OCI-LY1 (cell line): Measurements from ENCODE around the gene IL1RAPL2.
"Not testable (repeated sequence)": the region's sequence is repeated elsewhere in the genome, so short reads cannot be mapped to it uniquely, and the experiment has no call there.

Experiments
- H2AFZ ChIP-seq: fragments of 200-600 bp; sonication (generic), shearing (Covaris generic); 2 replicates; pipeline ENCODE4 v1.6.0; 2014; ENCODE audit warnings: antibody characterized with exemption, mild to moderate bottlenecking, low read length
- H3F3A ChIP-seq: fragments of 200-600 bp; sonication (generic), shearing (Covaris generic); 2 replicates; pipeline ENCODE4 v1.6.0; 2014; ENCODE audit warnings: mild to moderate bottlenecking, antibody characterized with exemption, low read length, moderate library complexity; ENCODE audit not compliant: insufficient read depth
- H3K27ac ChIP-seq: fragments of 200-600 bp; sonication (generic); 2 replicates; pipeline ENCODE4 v1.5.1; 2014; ENCODE audit warnings: low read length, mixed run types, mild to moderate bottlenecking, low read depth; ENCODE audit not compliant: poor library complexity, severe bottlenecking
- H3K27me3 ChIP-seq: fragments of 200-600 bp; sonication (generic); 2 replicates; pipeline ENCODE4 v1.6.0; 2014; ENCODE audit warnings: antibody characterized with exemption, mild to moderate bottlenecking, low read length, moderate library complexity; ENCODE audit not compliant: insufficient read depth
- H3K36me3 ChIP-seq: fragments of 200-600 bp; sonication (generic); 2 replicates; pipeline ENCODE4 v1.6.1; 2014; ENCODE audit warnings: mild to moderate bottlenecking, antibody characterized with exemption, low read length, moderate library complexity, mixed read lengths; ENCODE audit not compliant: insufficient read depth
- H3K4me1 ChIP-seq: fragments of 200-600 bp; sonication (generic); 2 replicates; pipeline ENCODE4 v1.5.1; 2014; ENCODE audit warnings: mild to moderate bottlenecking, low read length, moderate library complexity; ENCODE audit not compliant: insufficient read depth, severe bottlenecking
- H3K4me2 ChIP-seq: fragments of 200-600 bp; sonication (generic), shearing (Covaris generic); 2 replicates; pipeline ENCODE4 v1.6.1; 2014; ENCODE audit warnings: low read length
- H3K4me3 ChIP-seq: fragments of 200-600 bp; sonication (generic); 2 replicates; pipeline ENCODE4 v1.5.1; 2014; ENCODE audit warnings: low read length, low read depth, mild to moderate bottlenecking, mixed read lengths; ENCODE audit not compliant: poor library complexity, severe bottlenecking
- H3K79me2 ChIP-seq: fragments of 200-600 bp; shearing (Covaris generic); 2 replicates; pipeline ENCODE4 v1.6.1; 2016; ENCODE audit warnings: mixed run types, low read length, mixed read lengths; ENCODE audit not compliant: insufficient read depth
- H3K9ac ChIP-seq: fragments of 200-600 bp; sonication (generic), shearing (Covaris generic); 2 replicates; pipeline ENCODE4 v1.6.1; 2014; ENCODE audit warnings: mild to moderate bottlenecking, low read length, mixed read lengths
- H3K9me2 ChIP-seq: fragments of 200-600 bp; sonication (generic), shearing (Covaris generic); 2 replicates; pipeline ENCODE4 v1.6.1; 2014; ENCODE audit warnings: low read depth, mild to moderate bottlenecking, low read length, mixed read lengths
- H3K9me3 ChIP-seq: fragments of 200-600 bp; shearing (Covaris generic); 2 replicates; pipeline ENCODE4 v1.6.1; 2014; ENCODE audit warnings: low read length, mixed read lengths
- H4K20me1 ChIP-seq: fragments of 200-600 bp; sonication (generic), shearing (Covaris generic); 2 replicates; pipeline ENCODE4 v1.6.0; 2016; ENCODE audit warnings: mild to moderate bottlenecking, low read length; ENCODE audit not compliant: insufficient read depth
- CTCF ChIP-seq: fragments of 200-600 bp; sonication (generic), shearing (Covaris generic); IDR thresholded peaks from 2 replicates; pipeline ENCODE4 v1.5.1; 2017; ENCODE audit warnings: mild to moderate bottlenecking, antibody characterized with exemption, low read length, moderate library complexity, mixed read lengths
- EZH2 ChIP-seq: fragments of 200-600 bp; sonication (generic), shearing (Covaris generic); IDR thresholded peaks from 2 replicates; pipeline ENCODE4 v1.8.0; 2017; ENCODE audit warnings: borderline replicate concordance, mixed run types, mild to moderate bottlenecking, antibody characterized with exemption, low read length, moderate library complexity, mixed read lengths

IL1RAPL2 gene

GRCh38 chrX:104539081-104539480 is 26.9 kb upstream of the IL1RAPL2 start:
- H3K4me2 ChIP-seq = no peak overlapping the region

GRCh38 chrX:104542447-104542846 is 23.6 kb upstream of the IL1RAPL2 start:
- H3K4me3 ChIP-seq, H3K27ac ChIP-seq, H3K4me1 ChIP-seq, H3K27me3 ChIP-seq, H3K36me3 ChIP-seq, H3K9ac ChIP-seq, H4K20me1 ChIP-seq, H3K9me2 ChIP-seq, H3K9me3 ChIP-seq, H3F3A ChIP-seq, H3K4me2 ChIP-seq, H2AFZ ChIP-seq, H3K79me2 ChIP-seq: not testable (repeated sequence)

More at GRCh38 chrX:104539081-104539480, 26.9 kb upstream of the IL1RAPL2 start:
- Histone ChIP-seq H3K9ac (no peak overlapping the region), H4K20me1 (no peaks in the 10 kb centered on the region), H2AFZ (no peak overlapping the region), H3K4me3 (no peak overlapping the region), H3K36me3 (no peaks in the 10 kb centered on the region), H3K9me3 (no peaks in the 10 kb centered on the region), H3K79me2 (no peaks in the 10 kb centered on the region), H3K27me3 (no peaks in the 10 kb centered on the region), H3K27ac (no peak overlapping the region), H3F3A (no peaks in the 10 kb centered on the region), H3K9me2 (no peaks in the 10 kb centered on the region), H3K4me1 (no peaks in the 10 kb centered on the region)
- TF ChIP-seq EZH2 (no peak), CTCF (no peak)

- no peak overlapping the region for H2AFZ ChIP-seq
- H3K4me2 ChIP-seq = no peak overlapping the region
- H3K79me2 ChIP-seq = no peaks in the 10 kb centered on the region
- H3K27me3 ChIP-seq = no peaks in the 10 kb centered on the region
- no peaks in the 10 kb centered on the region for H4K20me1 ChIP-seq
- no peaks in the 10 kb centered on the region for H3K4me1 ChIP-seq
- H3K9me3 ChIP-seq = no peaks in the 10 kb centered on the region
- no peaks in the 10 kb centered on the region for H3K36me3 ChIP-seq
- H3K27ac ChIP-seq = no peak overlapping the region
- H3K9me2 ChIP-seq = no peaks in the 10 kb centered on the region
- no peak overlapping the region for H3K9ac ChIP-seq
- TF ChIP-seq CTCF (no peak), EZH2 (no peak)
- no peak overlapping the region for H3K4me3 ChIP-seq
- no peaks in the 10 kb centered on the region for H3F3A ChIP-seq
These were observed 1.7 kb upstream of the IL1RAPL2 start for GRCh38 chrX:104564335-104564734.

GRCh38 chrX:104564921-104565703 is 887 bp upstream of the IL1RAPL2 start:
- no peaks in the 10 kb centered on the region for H4K20me1 ChIP-seq
- no peaks in the 10 kb centered on the region for H3K79me2 ChIP-seq
- H3K9me3 ChIP-seq = no peaks in the 10 kb centered on the region
- H2AFZ ChIP-seq = no peak overlapping the region
- no peak overlapping the region for H3K9ac ChIP-seq
- no peaks in the 10 kb centered on the region for H3K4me1 ChIP-seq
- no peak for TF ChIP-seq CTCF
- TF ChIP-seq EZH2 = no peak
- no peak overlapping the region for H3K4me2 ChIP-seq
- no peak overlapping the region for H3K4me3 ChIP-seq
- no peaks in the 10 kb centered on the region for H3K27me3 ChIP-seq
- H3K27ac ChIP-seq = no peak overlapping the region
- H3K9me2 ChIP-seq = no peaks in the 10 kb centered on the region
- H3F3A ChIP-seq = no peaks in the 10 kb centered on the region
- no peaks in the 10 kb centered on the region for H3K36me3 ChIP-seq
